ENCODE results near the gene PCDHGB4. TPM values are rescaled to one million over a fixed set of nuclear protein-coding genes. Genes with fewer than 3 reads are reported as not detected.
"Not testable (repeated sequence)": the region's sequence is repeated elsewhere in the genome, so short reads cannot be mapped to it uniquely, and the experiment has no call there.

The PCDHGB4 gene
- total and polyA plus RNA-seq, 4 donors, result 0.31 to 12.1 (median 4.0) TPM

- 14 to 16% methylated on average over 31 of the region's 31 CpGs for WGBS, 2 donors
- TF ChIP-seq, protein P1, sequence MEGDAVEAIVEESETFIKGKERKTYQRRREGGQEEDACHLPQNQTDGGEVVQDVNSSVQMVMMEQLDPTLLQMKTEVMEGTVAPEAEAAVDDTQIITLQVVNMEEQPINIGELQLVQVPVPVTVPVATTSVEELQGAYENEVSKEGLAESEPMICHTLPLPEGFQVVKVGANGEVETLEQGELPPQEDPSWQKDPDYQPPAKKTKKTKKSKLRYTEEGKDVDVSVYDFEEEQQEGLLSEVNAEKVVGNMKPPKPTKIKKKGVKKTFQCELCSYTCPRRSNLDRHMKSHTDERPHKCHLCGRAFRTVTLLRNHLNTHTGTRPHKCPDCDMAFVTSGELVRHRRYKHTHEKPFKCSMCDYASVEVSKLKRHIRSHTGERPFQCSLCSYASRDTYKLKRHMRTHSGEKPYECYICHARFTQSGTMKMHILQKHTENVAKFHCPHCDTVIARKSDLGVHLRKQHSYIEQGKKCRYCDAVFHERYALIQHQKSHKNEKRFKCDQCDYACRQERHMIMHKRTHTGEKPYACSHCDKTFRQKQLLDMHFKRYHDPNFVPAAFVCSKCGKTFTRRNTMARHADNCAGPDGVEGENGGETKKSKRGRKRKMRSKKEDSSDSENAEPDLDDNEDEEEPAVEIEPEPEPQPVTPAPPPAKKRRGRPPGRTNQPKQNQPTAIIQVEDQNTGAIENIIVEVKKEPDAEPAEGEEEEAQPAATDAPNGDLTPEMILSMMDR (IDR thresholded peaks at IDR 0.05; ENCODE audit: control extremely low read depth, extremely low read depth), result peak; percentile 14
- Histone ChIP-seq H3K27me3 (ENCODE audit: control insufficient read depth in 3 of 3, insufficient read depth in 3 of 3, low read length in 2 of 3) (peaks cover 0 to 7% (median 7%) of the 10 kb centered on the region in 3 donors), H3K27ac (ENCODE audit: low read depth in 1 of 2, low read length in 1 of 2) (no peak within 1 kb of the TSS), H3K36me3 (ENCODE audit: control insufficient read depth in 4 of 4, insufficient read depth in 4 of 4, low read length in 4 of 4) (peaks cover 0 to 33% (median 0%) of the 10 kb centered on the region in 4 donors), H3K4me3 (no peak within 1 kb of the TSS), H3K9me3 (ENCODE audit: control insufficient read depth in 4 of 4, insufficient read depth in 3 of 4, low read length in 3 of 4) (peaks cover 0 to 54% (median 28%) of the 10 kb centered on the region in 4 donors), H3K9ac (ENCODE audit: insufficient read depth in 1 of 2, low read length in 2 of 2) (no peak within 1 kb of the TSS), H3K4me1 (ENCODE audit: control insufficient read depth in 5 of 5, insufficient read depth in 5 of 5, low read length in 5 of 5) (peaks cover 0 to 2% (median 0%) of the 10 kb centered on the region in 5 donors)
- ATAC-seq (ENCODE audit: insufficient read depth, low FRiP score) (no peak), DNase-seq (peak; percentile 60 to 67 (median 66))
Measured at GRCh38 chr5:141412854-141413539, 25.5 kb downstream of the PCDHGB4 start, which contains the start of gene PCDHGA10. TSS of gene PCDHGA10 (plus strand) at chr5:141412987. CDS start at chr5:141413176, 189 bp downstream.

DNA sequence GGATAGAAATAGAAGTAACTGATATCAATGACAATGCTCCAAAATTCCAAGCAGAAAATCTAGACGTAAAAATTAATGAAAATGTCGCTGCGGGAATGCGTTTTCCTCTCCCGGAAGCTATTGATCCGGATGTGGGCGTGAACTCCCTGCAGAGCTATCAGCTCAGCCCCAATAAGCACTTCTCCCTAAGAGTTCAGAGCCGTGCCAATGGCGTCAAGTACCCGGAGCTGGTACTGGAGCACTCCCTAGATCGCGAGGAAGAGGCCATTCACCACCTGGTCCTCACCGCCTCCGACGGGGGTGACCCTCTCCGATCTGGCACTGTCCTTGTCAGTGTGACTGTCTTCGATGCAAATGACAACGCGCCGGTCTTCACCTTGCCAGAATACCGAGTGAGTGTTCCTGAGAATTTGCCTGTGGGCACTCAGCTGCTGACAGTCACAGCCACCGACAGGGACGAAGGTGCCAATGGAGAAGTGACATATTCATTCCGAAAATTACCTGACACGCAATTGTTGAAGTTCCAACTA is 26.1 kb downstream of the PCDHGB4 start:
- H3K27ac ChIP-seq (ENCODE audit: low read depth in 1 of 2, low read length in 1 of 2), result no peak overlapping the region
- ATAC-seq (ENCODE audit: insufficient read depth, low FRiP score) (no peak), DNase-seq (no peak)
- peaks cover 0 to 39% (median 0%) of the 10 kb centered on the region in 4 donors for H3K36me3 ChIP-seq (ENCODE audit: control insufficient read depth in 4 of 4, insufficient read depth in 4 of 4, low read length in 4 of 4)
- TF ChIP-seq, protein P1 (IDR thresholded peaks at IDR 0.05; ENCODE audit: control extremely low read depth, extremely low read depth), result no peak
- H3K27me3 ChIP-seq (ENCODE audit: control insufficient read depth in 3 of 3, insufficient read depth in 3 of 3, low read length in 2 of 3), result peaks cover 0 to 9% (median 7%) of the 10 kb centered on the region in 3 donors
- peaks cover 0 to 2% (median 0%) of the 10 kb centered on the region in 5 donors for H3K4me1 ChIP-seq (ENCODE audit: control insufficient read depth in 5 of 5, insufficient read depth in 5 of 5, low read length in 5 of 5)
- no peak overlapping the region for H3K9ac ChIP-seq (ENCODE audit: insufficient read depth in 1 of 2, low read length in 2 of 2)
- H3K4me3 ChIP-seq, result no peak overlapping the region
- 14 to 17% methylated on average over 25 of the region's 25 CpGs for WGBS, 2 donors
- peaks cover 0 to 54% (median 31%) of the 10 kb centered on the region in 4 donors for H3K9me3 ChIP-seq (ENCODE audit: control insufficient read depth in 4 of 4, insufficient read depth in 3 of 4, low read length in 3 of 4)

- Histone ChIP-seq H3K36me3 (ENCODE audit: control insufficient read depth in 4 of 4, insufficient read depth in 4 of 4, low read length in 4 of 4) (peaks cover 0 to 40% (median 0%) of the 10 kb centered on the region in 4 donors), H3K9me3 (ENCODE audit: control insufficient read depth in 4 of 4, insufficient read depth in 3 of 4, low read length in 3 of 4) (peaks cover 0 to 57% (median 31%) of the 10 kb centered on the region in 4 donors)
- H3K27ac ChIP-seq (ENCODE audit: low read depth in 1 of 2, low read length in 1 of 2); H3K4me3 ChIP-seq; ATAC-seq (ENCODE audit: insufficient read depth, low FRiP score); H3K27me3 ChIP-seq (ENCODE audit: control insufficient read depth in 3 of 3, insufficient read depth in 3 of 3, low read length in 2 of 3); H3K4me1 ChIP-seq (ENCODE audit: control insufficient read depth in 5 of 5, insufficient read depth in 5 of 5, low read length in 5 of 5); H3K9ac ChIP-seq (ENCODE audit: insufficient read depth in 1 of 2, low read length in 2 of 2); DNase-seq: not testable (repeated sequence)
- WGBS, 2 donors, result 25 to 36% methylated on average over 19 to 46 of the region's 46 CpGs
Measured at GRCh38 chr5:141414548-141415274, 27.2 kb downstream of the PCDHGB4 start.

- not testable (repeated sequence) for H3K27ac ChIP-seq (ENCODE audit: low read depth in 1 of 2, low read length in 1 of 2); H3K4me3 ChIP-seq; ATAC-seq (ENCODE audit: insufficient read depth, low FRiP score); H3K4me1 ChIP-seq (ENCODE audit: control insufficient read depth in 5 of 5, insufficient read depth in 5 of 5, low read length in 5 of 5); H3K27me3 ChIP-seq (ENCODE audit: control insufficient read depth in 3 of 3, insufficient read depth in 3 of 3, low read length in 2 of 3); DNase-seq; H3K9ac ChIP-seq (ENCODE audit: insufficient read depth in 1 of 2, low read length in 2 of 2)
- 23% methylated on average over 24 of the region's 24 CpGs for WGBS, 2 donors
- Histone ChIP-seq H3K9me3 (ENCODE audit: control insufficient read depth in 4 of 4, insufficient read depth in 3 of 4, low read length in 3 of 4) (peaks cover 0 to 54% (median 33%) of the 10 kb centered on the region in 4 donors), H3K36me3 (ENCODE audit: control insufficient read depth in 4 of 4, insufficient read depth in 4 of 4, low read length in 4 of 4) (peaks cover 0 to 38% (median 0%) of the 10 kb centered on the region in 4 donors)
Measured at GRCh38 chr5:141415275-141415618, 27.7 kb downstream of the PCDHGB4 start.

Data from lung (tissue), 12 donors.